Stimulated activated CD8-positive, alpha-beta memory T cell treated with anti-CD3 and anti-CD28 coated beads, Interleukin-12 subunit alpha, Interleukin-12 subunit beta, amount 100 ng/mL, for 1 hour (primary cell): ENCODE data around the gene ZSCAN29.
"Not testable (repeated sequence)": the region's sequence is repeated elsewhere in the genome, so short reads cannot be mapped to it uniquely, and the experiment has no call there.

Experiments
- DNase-seq: peaks from one replicate; pipeline ENCODE4 v3.0.0-alpha.2; 2020; ENCODE audit warnings: low read depth

ZSCAN29 gene

DNA sequence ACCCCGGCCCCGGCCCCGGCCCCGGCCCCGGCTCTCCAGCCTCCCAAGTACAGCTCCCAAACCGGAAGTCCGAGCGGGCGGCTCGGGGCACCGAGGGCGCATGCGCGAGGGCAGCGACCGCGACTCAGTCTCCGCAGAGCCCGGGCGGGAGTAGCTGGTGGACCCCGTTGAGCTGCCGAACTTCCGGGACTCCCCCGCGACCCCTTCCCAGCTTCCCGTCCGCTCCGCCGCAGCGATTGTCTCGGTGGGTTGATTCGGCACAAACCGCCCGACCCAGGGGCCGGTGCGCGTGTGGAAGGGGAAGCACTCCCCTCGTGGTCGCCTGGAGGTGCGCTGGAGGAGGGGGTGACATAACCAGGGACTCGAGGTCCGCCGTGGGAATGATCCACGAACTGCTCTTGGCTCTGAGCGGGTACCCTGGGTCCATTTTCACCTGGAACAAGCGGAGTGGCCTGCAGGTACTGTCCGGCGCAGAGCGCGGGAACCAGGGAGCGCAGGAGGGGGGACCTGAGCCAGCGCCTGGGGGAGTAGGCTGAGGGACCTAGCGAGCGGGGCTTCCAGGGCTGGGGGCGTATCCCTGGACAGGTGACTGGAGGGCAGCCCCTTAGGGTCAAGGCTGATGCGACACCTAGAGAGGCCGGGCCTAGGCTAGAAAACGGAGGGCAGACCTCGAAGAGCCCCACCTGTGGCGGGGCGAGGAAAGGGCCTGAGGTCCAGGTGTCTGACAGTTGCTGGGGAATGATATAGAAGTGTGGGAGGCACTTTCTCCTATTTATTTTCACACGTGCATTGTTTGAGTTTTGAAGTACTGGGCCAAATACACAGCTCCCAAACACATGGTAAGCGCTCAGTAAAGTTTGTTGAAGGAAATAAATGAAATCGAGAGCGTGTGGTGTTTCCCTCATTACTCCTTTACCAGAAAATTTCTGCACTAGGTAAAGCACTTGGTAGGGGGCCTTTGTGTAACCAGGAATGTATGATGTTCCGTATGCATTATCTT, at the start of gene ZSCAN29, which contains the start of gene TUBGCP4:
Gene ZSCAN29, minus strand, starts transcription at position 69 of the 1,000 bp plus-strand sequence. CDS start 1,130 bp downstream, outside the sequence.
Gene TUBGCP4, plus strand, starts transcription at position 127 of the 1,000 bp plus-strand sequence. Its CDS starts 254 bp downstream, at position 381.
- DNase-seq: peak; percentile 62

- DNase-seq: no peak
Measured at GRCh38 chr15:43420435-43420834, 49.6 kb upstream of the ZSCAN29 start.

GRCh38 chr15:43414196-43414595, 43.4 kb upstream of the ZSCAN29 start:
- DNase-seq: no peak

DNA sequence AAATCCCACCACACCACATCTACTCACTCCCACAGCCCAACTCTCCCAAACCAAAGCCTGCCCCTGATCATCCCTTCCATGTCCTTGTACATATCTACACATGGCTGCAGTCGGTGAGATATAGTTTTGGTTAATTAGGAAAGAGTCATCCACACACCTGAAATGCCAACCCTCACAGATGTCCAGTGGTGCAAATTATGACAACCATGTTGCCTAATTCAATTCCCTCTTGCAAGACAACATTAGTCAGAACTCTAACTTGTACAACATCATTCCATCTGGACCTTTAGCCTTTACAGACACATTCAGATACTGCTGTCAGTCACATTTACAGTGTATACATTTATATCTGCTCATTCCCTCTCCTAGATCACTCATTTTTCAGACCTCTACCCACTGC, 41.3 kb upstream of the ZSCAN29 start:
- DNase-seq: no peak

DNA sequence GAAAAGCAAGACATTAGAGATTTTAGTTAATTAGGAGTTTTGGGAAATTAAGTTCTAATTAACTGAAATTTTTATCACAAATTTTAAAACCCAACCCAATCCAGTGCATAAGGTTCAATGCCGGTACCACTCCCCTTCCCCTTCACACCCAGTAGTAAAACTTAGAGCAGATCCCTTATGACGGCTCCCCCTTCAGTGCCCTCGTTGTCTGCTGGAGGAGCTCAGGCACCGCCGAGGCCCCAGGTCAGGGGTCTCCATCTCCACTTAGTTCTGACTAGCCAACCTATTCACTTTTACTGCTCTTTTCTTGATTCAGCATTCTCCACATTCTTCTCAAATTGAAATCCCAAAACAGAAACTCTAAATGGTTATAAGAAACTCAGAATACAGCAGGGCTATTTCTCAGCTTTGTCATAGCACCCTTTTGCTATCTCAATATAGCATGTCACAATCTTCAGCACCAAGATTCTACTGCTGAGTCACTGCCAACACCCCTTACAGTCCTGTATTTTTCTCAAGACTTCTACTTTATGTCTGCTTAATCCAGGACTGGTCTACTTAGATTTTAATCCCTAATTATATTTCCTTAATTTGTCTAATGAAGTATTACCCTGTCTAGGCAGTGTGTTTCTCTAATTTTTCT, 39.9 kb upstream of the ZSCAN29 start:
- no peak for DNase-seq

GRCh38 chr15:43408789-43409188, 37.9 kb upstream of the ZSCAN29 start:
- DNase-seq: no peak

DNA sequence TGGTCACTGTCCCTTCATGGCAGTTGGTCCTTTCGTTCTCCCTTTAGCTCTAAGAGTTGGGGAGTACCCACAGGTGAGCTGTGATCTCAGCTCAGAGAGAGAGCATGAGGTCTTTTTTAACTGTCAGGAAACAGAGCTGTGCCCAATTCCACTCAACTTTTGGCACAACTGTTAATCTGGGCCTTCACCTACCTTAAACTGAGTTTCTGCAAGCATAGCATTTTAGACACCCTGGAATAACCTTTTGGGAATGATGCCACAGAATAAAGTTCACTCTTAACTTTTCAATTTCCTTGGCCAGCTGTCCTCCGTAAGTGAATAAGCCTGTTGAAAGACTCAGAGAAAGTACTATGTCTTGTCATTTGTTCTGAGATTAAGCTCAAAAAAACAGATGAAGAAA, 36.0 kb upstream of the ZSCAN29 start:
- DNase-seq: no peak

GRCh38 chr15:43406189-43406588, 35.3 kb upstream of the ZSCAN29 start:
- DNase-seq: no peak

- no peak for DNase-seq
Measured at GRCh38 chr15:43404130-43404529, 33.3 kb upstream of the ZSCAN29 start.

- no peak for DNase-seq
Measured at GRCh38 chr15:43403616-43404015, 32.8 kb upstream of the ZSCAN29 start.

DNA sequence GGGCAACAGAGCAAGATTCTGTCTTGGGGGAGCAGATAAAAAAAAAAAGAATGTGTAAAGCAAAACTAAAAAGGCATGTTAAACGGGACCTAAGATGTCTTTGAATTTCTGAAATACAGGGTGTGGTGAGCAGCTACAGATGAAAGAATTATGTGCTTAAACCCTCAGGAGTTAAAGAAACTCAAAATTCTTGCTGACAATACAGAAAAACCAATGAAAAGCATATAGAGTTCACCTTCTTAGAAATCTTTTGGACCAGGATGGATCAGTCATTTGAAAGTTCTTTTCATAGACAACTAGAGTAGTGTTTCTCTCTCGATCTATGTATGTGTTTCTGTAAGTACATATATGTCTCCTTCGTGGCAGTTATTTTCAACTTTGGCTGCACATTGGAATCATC, 31.4 kb upstream of the ZSCAN29 start:
- no peak for DNase-seq

- not testable (repeated sequence) for DNase-seq
Measured at GRCh38 chr15:43393592-43393991, 22.7 kb upstream of the ZSCAN29 start.

DNA sequence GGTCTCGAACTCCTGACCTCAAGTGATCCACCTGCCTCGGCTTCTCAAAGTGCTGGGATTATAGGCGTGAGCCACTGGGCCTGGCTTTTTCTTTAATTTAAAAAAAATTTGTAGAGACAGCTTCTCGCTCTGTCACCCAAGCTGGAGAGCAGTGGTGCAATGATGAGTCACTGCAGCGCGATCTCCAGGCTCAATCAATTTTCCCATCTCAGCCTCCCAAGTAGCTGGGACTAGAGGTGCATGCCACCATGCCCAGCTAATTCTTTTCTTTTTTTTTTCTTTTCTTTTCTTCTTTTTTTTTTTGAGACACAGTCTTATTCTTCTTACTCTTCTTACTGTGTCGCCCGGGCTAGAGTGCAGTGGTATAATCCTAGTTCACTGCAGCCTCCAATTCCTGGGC, 19.9 kb upstream of the ZSCAN29 start:
- DNase-seq: no peak

GRCh38 chr15:43383070-43383469, 12.2 kb upstream of the ZSCAN29 start:
- DNase-seq: no peak

DNA sequence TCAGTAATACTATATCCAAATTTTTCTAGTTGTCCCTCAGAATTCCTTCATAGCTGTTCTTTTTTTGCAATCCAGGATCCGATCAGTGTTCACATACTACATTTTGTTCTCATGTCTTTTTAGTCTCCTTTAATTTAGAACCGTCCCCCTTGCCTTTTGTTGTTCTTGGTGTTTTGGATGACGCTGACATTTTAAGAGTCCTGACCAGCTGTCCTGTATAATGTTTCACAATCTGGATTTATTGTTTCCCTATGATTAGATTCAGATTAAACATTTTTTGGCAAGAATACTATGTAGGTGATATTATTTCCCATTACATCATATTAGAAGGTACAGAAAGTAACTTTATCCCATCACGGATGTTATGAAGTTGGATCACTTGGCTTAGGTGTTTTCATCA, 11.5 kb upstream of the ZSCAN29 start:
- DNase-seq: no peak

DNA sequence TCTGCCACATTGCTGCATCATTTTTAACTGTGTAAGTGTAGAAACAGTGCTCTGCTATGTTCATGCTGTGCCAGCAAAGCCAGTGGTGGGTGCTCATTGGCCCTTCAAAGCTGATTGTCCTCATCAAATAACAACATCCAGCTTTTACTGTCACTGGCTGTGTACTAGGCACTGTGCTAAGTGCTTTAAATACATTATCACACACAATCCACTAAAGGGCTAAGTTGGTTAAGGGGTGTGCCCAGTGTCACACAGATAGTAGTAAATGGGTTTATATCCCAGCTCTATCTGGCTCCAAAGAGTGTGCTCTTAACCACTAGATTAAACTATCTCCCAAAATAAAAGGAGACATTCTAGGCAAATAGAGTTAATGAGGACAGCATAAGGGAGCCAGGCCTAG, 7.8 kb upstream of the ZSCAN29 start:
- no peak for DNase-seq

DNA sequence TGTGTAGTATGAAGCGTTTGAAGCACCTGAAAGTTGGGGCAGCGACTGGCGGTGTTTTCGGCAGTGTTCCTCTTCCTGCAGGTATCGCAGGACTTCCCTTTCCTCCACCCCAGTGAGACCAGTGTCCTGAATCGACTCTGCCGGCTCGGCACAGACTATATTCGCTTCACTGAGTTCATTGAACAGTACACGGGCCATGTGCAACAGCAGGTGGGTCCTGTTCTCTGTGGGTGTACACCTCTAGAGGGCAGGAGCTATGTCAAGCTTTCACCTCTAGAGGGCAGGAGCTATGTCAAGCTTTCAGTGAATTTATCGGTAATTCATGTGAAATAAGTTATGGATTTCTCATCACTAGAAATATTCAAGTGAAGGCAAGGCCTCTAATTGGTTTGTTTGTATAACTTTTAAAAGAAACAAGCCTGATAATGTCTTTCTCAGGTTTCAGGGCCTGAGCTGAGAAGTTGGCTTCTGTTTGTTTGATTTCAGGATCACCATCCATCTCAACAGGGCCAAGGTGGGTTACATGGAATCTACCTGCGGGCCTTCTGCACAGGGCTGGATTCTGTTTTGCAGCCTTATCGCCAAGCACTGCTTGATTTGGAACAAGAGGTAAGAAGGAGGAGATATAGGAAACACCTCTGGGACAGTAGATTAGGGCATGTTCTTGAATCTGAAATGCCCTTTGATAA, 5.3 kb upstream of the ZSCAN29 start:
- DNase-seq: no peak

DNA sequence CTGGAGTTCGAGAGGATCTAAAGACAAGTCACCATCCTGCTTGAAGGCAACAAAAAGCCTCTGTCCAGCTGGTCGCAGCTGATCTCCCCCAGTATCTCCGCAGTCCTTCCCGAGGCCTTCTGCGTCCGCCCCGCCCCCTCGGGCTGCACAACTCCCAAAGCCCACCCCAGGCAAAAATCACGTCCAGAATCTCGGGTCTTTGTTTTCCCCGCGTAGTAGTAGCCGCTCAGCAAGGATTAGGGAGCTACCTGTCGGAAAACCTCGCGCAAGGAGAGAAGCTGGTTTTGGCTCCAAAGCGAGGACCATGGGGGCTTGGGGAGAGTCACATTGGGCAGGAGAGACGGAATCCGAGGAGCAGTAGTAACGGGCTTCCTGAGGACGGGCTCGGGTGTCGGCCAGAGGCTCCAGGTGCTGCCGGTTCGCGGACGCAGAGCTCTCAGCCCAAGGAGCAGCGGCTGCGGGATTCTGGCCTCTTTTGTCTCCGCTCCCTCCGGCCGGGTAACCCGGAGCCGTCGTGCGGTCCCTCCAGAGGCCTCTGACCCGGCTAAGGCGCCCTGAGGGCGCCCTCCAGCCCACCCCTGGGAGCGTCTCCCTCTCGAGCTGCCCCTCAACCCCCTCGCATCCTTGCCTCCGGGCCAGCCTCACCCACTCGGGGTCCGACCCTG, 401 bp downstream of the ZSCAN29 start:
- DNase-seq: no peak

- DNase-seq: no peak
Measured at GRCh38 chr15:43361313-43361903, 9.4 kb downstream of the ZSCAN29 start.

DNA sequence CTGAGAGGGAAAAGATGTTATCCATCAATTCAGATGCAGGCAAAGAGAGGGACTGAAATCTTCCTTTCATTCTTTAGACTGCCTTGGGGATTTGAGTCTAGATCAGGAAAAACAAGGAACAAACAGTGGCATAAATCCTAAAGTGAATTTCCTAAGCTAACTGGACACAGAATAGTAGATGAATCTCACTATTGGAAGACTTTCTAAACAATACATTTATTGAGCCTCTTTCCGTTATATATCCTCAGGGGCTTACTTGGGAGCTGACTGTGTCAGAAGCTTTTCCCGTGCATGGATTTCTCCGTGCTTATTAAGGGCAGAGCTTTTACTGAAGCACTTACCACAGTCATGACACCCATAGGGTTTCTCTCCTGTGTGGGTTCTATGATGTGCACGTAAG, 10.0 kb downstream of the ZSCAN29 start:
- DNase-seq: no peak

- DNase-seq: no peak
Measured at GRCh38 chr15:43352693-43353382, 18.0 kb downstream of the ZSCAN29 start.
